ENCODE measurements around the gene RNF19B. TPM values are rescaled to one million over a fixed set of nuclear protein-coding genes. Genes with fewer than 3 reads are reported as not detected.

The RNF19B gene, protein sequence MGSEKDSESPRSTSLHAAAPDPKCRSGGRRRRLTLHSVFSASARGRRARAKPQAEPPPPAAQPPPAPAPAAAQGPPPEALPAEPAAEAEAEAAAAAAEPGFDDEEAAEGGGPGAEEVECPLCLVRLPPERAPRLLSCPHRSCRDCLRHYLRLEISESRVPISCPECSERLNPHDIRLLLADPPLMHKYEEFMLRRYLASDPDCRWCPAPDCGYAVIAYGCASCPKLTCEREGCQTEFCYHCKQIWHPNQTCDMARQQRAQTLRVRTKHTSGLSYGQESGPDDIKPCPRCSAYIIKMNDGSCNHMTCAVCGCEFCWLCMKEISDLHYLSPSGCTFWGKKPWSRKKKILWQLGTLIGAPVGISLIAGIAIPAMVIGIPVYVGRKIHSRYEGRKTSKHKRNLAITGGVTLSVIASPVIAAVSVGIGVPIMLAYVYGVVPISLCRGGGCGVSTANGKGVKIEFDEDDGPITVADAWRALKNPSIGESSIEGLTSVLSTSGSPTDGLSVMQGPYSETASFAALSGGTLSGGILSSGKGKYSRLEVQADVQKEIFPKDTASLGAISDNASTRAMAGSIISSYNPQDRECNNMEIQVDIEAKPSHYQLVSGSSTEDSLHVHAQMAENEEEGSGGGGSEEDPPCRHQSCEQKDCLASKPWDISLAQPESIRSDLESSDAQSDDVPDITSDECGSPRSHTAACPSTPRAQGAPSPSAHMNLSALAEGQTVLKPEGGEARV
- total RNA-seq: 23.7 TPM

DNA sequence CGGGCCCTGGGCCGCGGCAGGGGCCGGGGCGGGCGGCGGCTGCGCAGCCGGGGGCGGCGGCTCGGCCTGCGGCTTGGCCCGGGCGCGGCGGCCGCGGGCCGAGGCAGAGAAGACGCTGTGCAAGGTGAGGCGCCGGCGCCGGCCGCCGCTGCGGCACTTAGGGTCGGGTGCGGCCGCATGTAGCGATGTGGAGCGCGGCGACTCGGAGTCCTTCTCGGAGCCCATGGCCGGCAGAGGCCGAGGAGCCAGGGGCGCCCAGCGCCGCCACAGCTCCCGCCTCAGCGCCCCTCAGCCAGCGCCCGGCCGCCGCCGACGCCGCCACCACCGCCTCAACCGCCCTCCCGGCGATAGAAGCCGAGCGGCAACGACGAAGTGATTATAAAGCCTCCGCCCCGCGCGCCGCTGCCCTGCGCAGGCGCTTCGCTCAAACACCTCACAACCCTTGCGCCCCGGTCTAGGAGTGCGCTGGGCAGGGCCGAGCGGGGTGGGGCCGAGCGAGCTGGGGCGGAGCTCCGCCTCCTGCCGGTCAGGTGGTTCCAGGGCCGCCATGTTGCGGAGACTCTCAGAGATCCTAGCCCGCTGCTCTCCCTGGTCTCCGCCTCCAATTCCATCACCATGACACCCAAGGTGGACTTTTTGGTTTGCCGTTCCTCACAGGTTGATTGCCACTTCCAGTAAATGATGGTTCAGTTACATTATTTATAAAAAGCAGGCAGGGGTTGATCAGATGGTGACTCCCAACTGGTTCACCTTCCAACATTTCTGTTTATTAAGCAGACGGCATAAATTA, at the start of gene RNF19B:
Gene RNF19B (minus strand): TSS at position 349 of the 790 bp plus-strand sequence. CDS start 124 bp downstream, at position 225.

DNA sequence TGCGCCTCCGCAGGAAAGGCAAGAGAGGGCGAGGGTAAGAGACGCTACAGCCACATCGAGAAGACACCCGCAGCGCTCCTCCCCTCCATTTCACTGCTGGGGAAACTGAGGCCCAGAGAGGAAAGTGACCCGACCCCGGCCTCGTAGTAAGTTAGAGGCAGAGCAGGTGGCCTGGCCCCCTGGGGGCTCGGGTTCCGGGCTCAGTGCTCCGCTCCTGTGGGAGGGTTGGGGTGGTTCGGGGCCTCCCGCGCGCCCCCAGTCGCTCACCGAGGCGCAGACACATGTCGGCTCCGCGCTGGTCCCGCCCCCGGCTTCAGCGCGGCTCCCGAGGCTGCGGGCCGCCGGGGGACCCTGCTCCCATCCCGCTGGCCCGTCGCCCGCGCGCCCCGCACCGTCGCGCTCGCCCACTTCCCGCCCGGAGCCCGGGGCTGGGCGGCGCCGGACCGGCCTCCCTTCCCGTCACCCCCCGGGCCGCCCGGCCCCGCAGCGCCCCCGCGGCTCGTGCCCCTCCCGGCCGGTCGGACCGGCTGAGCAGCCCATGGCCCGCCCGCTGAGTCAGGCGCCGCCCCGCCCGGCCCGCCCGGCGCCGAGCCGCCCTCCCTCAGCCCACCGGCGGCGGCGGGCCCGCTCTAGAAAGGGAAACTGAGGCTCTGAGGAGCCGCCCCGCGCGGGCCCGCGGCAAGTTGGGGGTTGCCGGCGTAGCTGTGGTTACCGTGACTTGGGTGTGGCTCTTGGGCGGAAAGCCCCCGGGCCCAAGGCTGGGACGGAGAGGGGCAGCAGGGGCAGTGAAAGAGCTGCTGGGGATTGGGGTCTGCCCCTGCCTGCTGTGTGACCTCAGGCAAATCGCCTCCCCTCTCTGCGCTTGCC, 63.4 kb downstream of the RNF19B start, which contains the start of gene TMEM54:
Gene TMEM54 (minus strand): TSS at position 434 of the 867 bp plus-strand sequence. CDS start 151 bp downstream, at position 283.

Other genes with a start within 250 kb of the RNF19B start
- gene YARS1, start 147.5 kb downstream of the RNF19B start, total RNA-seq: 42.4 TPM
- 96.8 TPM for gene S100PBP, start 147.2 kb downstream of the RNF19B start, total RNA-seq
- 69.1 TPM for gene FNDC5, start 93.9 kb downstream of the RNF19B start, total RNA-seq
- 15.2 TPM for gene HPCA, start 78.3 kb downstream of the RNF19B start, total RNA-seq
- gene TMEM54, start 63.4 kb downstream of the RNF19B start, total RNA-seq: 10.6 TPM
- gene AK2, start 72.1 kb upstream of the RNF19B start, total RNA-seq: 114 TPM
- 14.5 TPM for gene AZIN2, start 116.3 kb upstream of the RNF19B start, total RNA-seq
- 6.0 TPM for gene TRIM62, start 217.2 kb upstream of the RNF19B start, total RNA-seq